K562 (cell line): ENCODE data around the gene IFFO2. TPM values are rescaled to one million over a fixed set of nuclear protein-coding genes. Genes with fewer than 3 reads are reported as not detected.

Source experiments
- ARID2 ChIP-seq: fragments of 450-650 bp; IDR thresholded peaks from 2 replicates; pipeline ENCODE4 v1.6.1; 2017; ENCODE audit warnings: antibody characterized with exemption, mild to moderate bottlenecking
- BCOR ChIP-seq: fragments of 450-650 bp; IDR thresholded peaks from 2 replicates; pipeline ENCODE4 v1.6.1; 2016
- BHLHE40 ChIP-seq: IDR thresholded peaks from 2 replicates; pipeline ENCODE4 v1.6.1; 2011; ENCODE audit warnings: low read length, improper control_type of control experiment
- BRD9 ChIP-seq: fragments of 450-650 bp; IDR thresholded peaks from 2 replicates; pipeline ENCODE4 v1.6.1; 2018; ENCODE audit warnings: low read depth; ENCODE audit not compliant: partially characterized antibody
- CEBPB ChIP-seq: fragments of 450-650 bp; IDR thresholded peaks from 2 replicates; pipeline ENCODE4 v1.6.1; 2016; ENCODE audit warnings: missing genetic modification characterization, missing compliant biosample characterization
- ETV5 ChIP-seq: sonication (generic); formaldehyde crosslinking; IDR thresholded peaks from 2 replicates; pipeline ENCODE4 v1.4.0; 2020; ENCODE audit warnings: low read depth, mild to moderate bottlenecking, missing genetic modification reagents
- GATA2 ChIP-seq: sonication (generic); formaldehyde crosslinking; IDR thresholded peaks from 2 replicates; pipeline ENCODE4 v1.4.0; 2020; ENCODE audit warnings: mild to moderate bottlenecking, missing genetic modification reagents
- HDAC6 ChIP-seq: IDR thresholded peaks from 2 replicates; pipeline ENCODE4 v1.6.1; 2012; ENCODE audit warnings: low read depth, mild to moderate bottlenecking, control low read depth, inconsistent platforms, low read length, moderate library complexity
- KDM2B ChIP-seq: fragments of 250-450 bp; sonication (Bioruptor Pico); IDR thresholded peaks from 2 replicates; pipeline ENCODE4 v1.8.0; 2021; ENCODE audit warnings: mild to moderate bottlenecking, moderate library complexity
- KLF13 ChIP-seq: fragments of 450-650 bp; IDR thresholded peaks from 2 replicates; pipeline ENCODE4 v1.6.1; 2016; ENCODE audit warnings: missing genetic modification characterization, low read depth, mild to moderate bottlenecking, missing compliant biosample characterization, moderate library complexity, borderline replicate concordance
- KLF16 ChIP-seq: IDR thresholded peaks from 2 replicates; pipeline ENCODE4 v1.6.1; 2016; ENCODE audit warnings: antibody characterized with exemption
- MCM5 ChIP-seq: fragments of 450-650 bp; IDR thresholded peaks from 2 replicates; pipeline ENCODE4 v1.6.1; 2016; ENCODE audit warnings: low read depth
- MCM7 ChIP-seq, 2 experiments: fragments of 450-650 bp; IDR thresholded peaks; 2 replicates each; pipeline ENCODE4 v1.6.1; 2016 to 2018
- MIER1 ChIP-seq: fragments of 450-650 bp; IDR thresholded peaks from 2 replicates; pipeline ENCODE4 v1.6.1; 2016; ENCODE audit warnings: antibody characterized with exemption, mild to moderate bottlenecking, low read depth
- PHF8 ChIP-seq: fragments of 200-600 bp; sonication (generic); IDR thresholded peaks from 2 replicates; pipeline ENCODE4 v1.6.1; 2012; ENCODE audit warnings: mixed run types, mild to moderate bottlenecking, inconsistent platforms, low read length, moderate library complexity, borderline replicate concordance
- RBM22 ChIP-seq: fragments of 200-400 bp; formaldehyde crosslinking; IDR thresholded peaks from 2 replicates; pipeline ENCODE4 v1.6.1; 2018; ENCODE audit warnings: low read length, low read depth; ENCODE audit not compliant: poor library complexity, severe bottlenecking
- RFX5 ChIP-seq: IDR thresholded peaks from 2 replicates; pipeline ENCODE4 v1.6.1; 2011; ENCODE audit warnings: low read depth, mild to moderate bottlenecking, improper control_type of control experiment, low read length
- THRAP3 ChIP-seq: fragments of 450-650 bp; IDR thresholded peaks from 2 replicates; pipeline ENCODE4 v1.6.1; 2016; ENCODE audit warnings: mild to moderate bottlenecking, inconsistent platforms, borderline replicate concordance
- U2AF2 ChIP-seq: fragments of 200-400 bp; formaldehyde crosslinking; optimal IDR thresholded peaks from 2 replicates; pipeline ENCODE3; 2017; ENCODE audit warnings: low read depth, mild to moderate bottlenecking, low read length
- ZFP1 ChIP-seq: fragments of 450-650 bp; formaldehyde crosslinking; IDR thresholded peaks from 2 replicates; pipeline ENCODE4 v1.4.0; 2020; ENCODE audit warnings: mild to moderate bottlenecking, mixed read lengths
- ZNF212 ChIP-seq: fragments of 450-650 bp; formaldehyde crosslinking; IDR thresholded peaks from 2 replicates; pipeline ENCODE4 v1.4.0; 2020; ENCODE audit warnings: mild to moderate bottlenecking
- ZNF274 ChIP-seq: IDR thresholded peaks from 2 replicates; pipeline ENCODE4 v1.6.1; 2011; ENCODE audit warnings: low read depth, mild to moderate bottlenecking, low read length, moderate library complexity, borderline replicate concordance
- ZNF3 ChIP-seq: fragments of 250-450 bp; sonication (Bioruptor Pico); IDR thresholded peaks from 2 replicates; pipeline ENCODE4 v1.5.0; 2021; ENCODE audit warnings: mild to moderate bottlenecking, moderate library complexity
- ZNF551 ChIP-seq: fragments of 250-450 bp; sonication (Bioruptor Pico); IDR thresholded peaks from 2 replicates; pipeline ENCODE4 v1.5.0; 2021; ENCODE audit warnings: mild to moderate bottlenecking, moderate library complexity
- polyA plus RNA-seq, 8 experiments: library from polyadenylated mRNA; depleted of rRNA in 4 of 8; stranded (reverse) in 5 of 8; unstranded in 3 of 8; fragments of >200 nt; fragmentation: Nextera tagmentation in 2 of 8; fragmentation: Illumina TruSeq in 1 of 8; extraction: Ambion mirVana in 2 of 8; extraction: Trizol in 1 of 8; gene quantifications; 2 replicates each; pipeline versions ENCODE4 v1.2.1 to v1.2.3, GENCODE V29; 2011 to 2014; ENCODE audit warnings: inconsistent platforms in 1 of 8, missing spikeins in 1 of 8
- total RNA-seq, 7 experiments: library from RNA; depleted of rRNA in 6 of 7; stranded (reverse); fragments of >200 nt in 6 of 7; fragmentation: Illumina TruSeq in 2 of 7; extraction: Trizol in 2 of 7; gene quantifications; 2 replicates each; pipeline versions ENCODE4 v1.2.1 to v1.2.3, GENCODE V29; 2011 to 2021; ENCODE audit warnings: low replicate concordance in 1 of 7
- TF ChIP-seq, protein P1 (sequence below): sonication (generic); formaldehyde crosslinking; IDR thresholded peaks from 2 replicates; pipeline ENCODE4 v1.8.0; 2022; ENCODE audit warnings: mild to moderate bottlenecking, missing genetic modification reagents
- TF ChIP-seq, protein P2 (sequence below), 2 experiments: fragments of 450-650 bp in 1 of 2; IDR thresholded peaks; 2 replicates each; pipeline ENCODE4 v1.6.1; 2011 to 2017; ENCODE audit warnings: low read depth in 2 of 2, antibody characterized with exemption in 1 of 2, borderline replicate concordance in 1 of 2, low read length in 1 of 2, mild to moderate bottlenecking in 1 of 2, mixed read lengths in 1 of 2; ENCODE audit not compliant: control insufficient read depth in 1 of 2

Gene IFFO2
- total and polyA plus RNA-seq, 9 of the 15 experiments (the other 6 are each of a cell fraction or from before 2014, with no cell fraction given), result 0.15 to 1.0 (median 0.44) TPM; not detected in 2

DNA sequence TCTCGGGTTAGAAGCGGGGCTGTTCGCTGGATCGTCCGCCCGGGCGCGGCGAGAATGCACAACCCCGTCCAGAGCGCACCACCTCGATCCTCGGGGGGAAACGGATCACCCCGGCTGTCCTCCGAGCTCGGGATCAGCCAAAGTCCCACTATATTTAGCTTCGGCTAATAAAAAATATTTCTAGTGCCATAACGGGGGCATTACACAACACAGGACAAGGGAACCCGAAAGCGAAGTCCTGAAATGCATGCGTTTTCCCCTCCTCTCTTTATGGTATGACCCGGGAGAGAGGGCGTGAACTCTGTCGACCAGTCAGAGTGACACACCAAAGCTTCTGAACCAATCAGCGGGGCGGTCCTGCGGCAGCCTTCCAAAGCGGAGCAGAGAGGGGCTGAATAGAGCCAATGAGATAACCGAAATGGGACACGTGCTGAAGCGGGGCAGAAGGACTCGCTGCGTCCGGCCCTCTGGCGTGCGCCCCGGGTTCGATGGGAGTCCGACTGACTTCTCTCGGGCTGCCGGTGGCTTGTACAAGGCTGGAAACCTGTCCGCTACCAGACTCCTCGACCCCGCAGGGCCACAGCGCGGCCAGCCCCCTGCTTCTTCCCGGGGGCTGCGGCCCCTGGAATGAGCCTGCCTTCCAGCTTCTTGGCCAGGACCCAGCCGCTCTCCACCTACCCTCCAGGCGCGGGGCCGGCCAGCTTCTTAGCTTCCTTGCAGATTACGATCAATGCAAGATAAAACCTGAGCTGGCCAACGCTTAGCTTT lies 53.8 kb downstream of the IFFO2 start, which contains the start of gene ALDH4A1 (continued):
- TF ChIP-seq CEBPB (tag) (0 out of 2 replicates have a peak, but pooled peaks have one; percentile 35), ZNF212 (CRISPR knock-in tag) (no peak), ARID2 (no peak), MIER1 (no peak), KLF16 (no peak), GATA2 (CRISPR knock-in tag) (peak; percentile 86), ZNF3 (CRISPR knock-in tag) (no peak), U2AF2 (no peak), RFX5 (peak; percentile 65), KLF13 (tag) (no peak), RBM22 (no peak), ETV5 (CRISPR knock-in tag) (peak; percentile 28; the same call in 1 of the 2 replicates), ZNF274 (no peak), PHF8 (peak; percentile 69; the same call in 1 of the 2 replicates), BHLHE40 (peak; percentile 93), THRAP3 (no peak), KDM2B (CRISPR knock-in tag) (peak; percentile 93), MCM5 (no peak), HDAC6 (no peak), MCM7 (IDR thresholded peaks at IDR 0.05) (no peak), ZFP1 (CRISPR knock-in tag) (no peak), BCOR (peak; percentile 33), BRD9 (no peak), ZNF551 (no peak)
- TF ChIP-seq, protein P1, sequence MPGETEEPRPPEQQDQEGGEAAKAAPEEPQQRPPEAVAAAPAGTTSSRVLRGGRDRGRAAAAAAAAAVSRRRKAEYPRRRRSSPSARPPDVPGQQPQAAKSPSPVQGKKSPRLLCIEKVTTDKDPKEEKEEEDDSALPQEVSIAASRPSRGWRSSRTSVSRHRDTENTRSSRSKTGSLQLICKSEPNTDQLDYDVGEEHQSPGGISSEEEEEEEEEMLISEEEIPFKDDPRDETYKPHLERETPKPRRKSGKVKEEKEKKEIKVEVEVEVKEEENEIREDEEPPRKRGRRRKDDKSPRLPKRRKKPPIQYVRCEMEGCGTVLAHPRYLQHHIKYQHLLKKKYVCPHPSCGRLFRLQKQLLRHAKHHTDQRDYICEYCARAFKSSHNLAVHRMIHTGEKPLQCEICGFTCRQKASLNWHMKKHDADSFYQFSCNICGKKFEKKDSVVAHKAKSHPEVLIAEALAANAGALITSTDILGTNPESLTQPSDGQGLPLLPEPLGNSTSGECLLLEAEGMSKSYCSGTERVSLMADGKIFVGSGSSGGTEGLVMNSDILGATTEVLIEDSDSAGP (CRISPR knock-in tag), result no peak
- TF ChIP-seq, protein P2, sequence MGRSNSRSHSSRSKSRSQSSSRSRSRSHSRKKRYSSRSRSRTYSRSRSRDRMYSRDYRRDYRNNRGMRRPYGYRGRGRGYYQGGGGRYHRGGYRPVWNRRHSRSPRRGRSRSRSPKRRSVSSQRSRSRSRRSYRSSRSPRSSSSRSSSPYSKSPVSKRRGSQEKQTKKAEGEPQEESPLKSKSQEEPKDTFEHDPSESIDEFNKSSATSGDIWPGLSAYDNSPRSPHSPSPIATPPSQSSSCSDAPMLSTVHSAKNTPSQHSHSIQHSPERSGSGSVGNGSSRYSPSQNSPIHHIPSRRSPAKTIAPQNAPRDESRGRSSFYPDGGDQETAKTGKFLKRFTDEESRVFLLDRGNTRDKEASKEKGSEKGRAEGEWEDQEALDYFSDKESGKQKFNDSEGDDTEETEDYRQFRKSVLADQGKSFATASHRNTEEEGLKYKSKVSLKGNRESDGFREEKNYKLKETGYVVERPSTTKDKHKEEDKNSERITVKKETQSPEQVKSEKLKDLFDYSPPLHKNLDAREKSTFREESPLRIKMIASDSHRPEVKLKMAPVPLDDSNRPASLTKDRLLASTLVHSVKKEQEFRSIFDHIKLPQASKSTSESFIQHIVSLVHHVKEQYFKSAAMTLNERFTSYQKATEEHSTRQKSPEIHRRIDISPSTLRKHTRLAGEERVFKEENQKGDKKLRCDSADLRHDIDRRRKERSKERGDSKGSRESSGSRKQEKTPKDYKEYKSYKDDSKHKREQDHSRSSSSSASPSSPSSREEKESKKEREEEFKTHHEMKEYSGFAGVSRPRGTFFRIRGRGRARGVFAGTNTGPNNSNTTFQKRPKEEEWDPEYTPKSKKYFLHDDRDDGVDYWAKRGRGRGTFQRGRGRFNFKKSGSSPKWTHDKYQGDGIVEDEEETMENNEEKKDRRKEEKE (IDR thresholded peaks at IDR 0.05; ENCODE audit: borderline replicate concordance in 1 of 2, control insufficient read depth in 1 of 2, low read depth in 2 of 2, low read length in 1 of 2), result peak in 1 of 2 experiments; percentile 99; a peak in 2 of 4 replicates
